HG03196 (cell line): ENCODE data around the gene NECAB3.
"Not testable (repeated sequence)": the region's sequence is repeated elsewhere in the genome, so short reads cannot be mapped to it uniquely, and the experiment has no call there.

Source experiments
- ATAC-seq: cut with Tn5 transposase; IDR thresholded peaks from one replicate; pipeline ENCODE4 v1.9.1; 2021; ENCODE audit not compliant: unreplicated experiment

Gene NECAB3

GRCh38 chr20:33650753-33651561 lies 23.3 kb downstream of the NECAB3 start:
- ATAC-seq: no peak

- no peak for ATAC-seq
Observed at GRCh38 chr20:33650111-33650752, 24.0 kb downstream of the NECAB3 start.

- ATAC-seq: no peak
Observed at GRCh38 chr20:33649201-33649681, 25.0 kb downstream of the NECAB3 start.

- ATAC-seq: no peak
Observed at GRCh38 chr20:33648396-33649004, 25.7 kb downstream of the NECAB3 start.

GRCh38 chr20:33647603-33648395 lies 26.4 kb downstream of the NECAB3 start:
- ATAC-seq: peak; percentile 53

- ATAC-seq: not testable (repeated sequence)
Observed at GRCh38 chr20:33646959-33647602, 27.1 kb downstream of the NECAB3 start.

- ATAC-seq: no peak
Observed at GRCh38 chr20:33646191-33646590, 28.0 kb downstream of the NECAB3 start.

- no peak for ATAC-seq
Observed at GRCh38 chr20:33645396-33645795, 28.8 kb downstream of the NECAB3 start.

GRCh38 chr20:33645072-33645358 lies 29.2 kb downstream of the NECAB3 start:
- ATAC-seq: no peak

GRCh38 chr20:33644313-33645071 lies 29.7 kb downstream of the NECAB3 start:
- ATAC-seq: no peak

GRCh38 chr20:33640287-33640686 lies 33.9 kb downstream of the NECAB3 start:
- no peak for ATAC-seq

- ATAC-seq: no peak
Observed at GRCh38 chr20:33636776-33637175, 37.5 kb downstream of the NECAB3 start.

- ATAC-seq: no peak
Observed at GRCh38 chr20:33635341-33635740, 38.9 kb downstream of the NECAB3 start.

- not testable (repeated sequence) for ATAC-seq
Observed at GRCh38 chr20:33631910-33632309, 42.3 kb downstream of the NECAB3 start.

- ATAC-seq: no peak
Observed at GRCh38 chr20:33630507-33630906, 43.7 kb downstream of the NECAB3 start.

- ATAC-seq: no peak
Observed at GRCh38 chr20:33629979-33630378, 44.2 kb downstream of the NECAB3 start.

- no peak for ATAC-seq
Observed at GRCh38 chr20:33629533-33629932, 44.7 kb downstream of the NECAB3 start.

GRCh38 chr20:33627577-33628216 lies 46.5 kb downstream of the NECAB3 start:
- ATAC-seq: no peak

- no peak for ATAC-seq
Observed at GRCh38 chr20:33626190-33626589, 48.0 kb downstream of the NECAB3 start.

GRCh38 chr20:33624399-33624798 lies 49.8 kb downstream of the NECAB3 start:
- no peak for ATAC-seq
